HG02798 (cell line): Measurements from ENCODE around the gene MAGIX.

ENCODE experiments used
- ATAC-seq: cut with Tn5 transposase; IDR thresholded peaks from one replicate; pipeline ENCODE4 v1.9.1; 2021; ENCODE audit warnings: mild to moderate bottlenecking; ENCODE audit not compliant: unreplicated experiment, poor library complexity

Gene MAGIX

GRCh38 chrX:49177873-49178480, 15.4 kb downstream of the MAGIX start:
- ATAC-seq, result no peak

- ATAC-seq, result no peak
Measured at GRCh38 chrX:49178537-49178936, 16.0 kb downstream of the MAGIX start.

- ATAC-seq, result no peak
Measured at GRCh38 chrX:49179358-49179757, 16.8 kb downstream of the MAGIX start.

DNA sequence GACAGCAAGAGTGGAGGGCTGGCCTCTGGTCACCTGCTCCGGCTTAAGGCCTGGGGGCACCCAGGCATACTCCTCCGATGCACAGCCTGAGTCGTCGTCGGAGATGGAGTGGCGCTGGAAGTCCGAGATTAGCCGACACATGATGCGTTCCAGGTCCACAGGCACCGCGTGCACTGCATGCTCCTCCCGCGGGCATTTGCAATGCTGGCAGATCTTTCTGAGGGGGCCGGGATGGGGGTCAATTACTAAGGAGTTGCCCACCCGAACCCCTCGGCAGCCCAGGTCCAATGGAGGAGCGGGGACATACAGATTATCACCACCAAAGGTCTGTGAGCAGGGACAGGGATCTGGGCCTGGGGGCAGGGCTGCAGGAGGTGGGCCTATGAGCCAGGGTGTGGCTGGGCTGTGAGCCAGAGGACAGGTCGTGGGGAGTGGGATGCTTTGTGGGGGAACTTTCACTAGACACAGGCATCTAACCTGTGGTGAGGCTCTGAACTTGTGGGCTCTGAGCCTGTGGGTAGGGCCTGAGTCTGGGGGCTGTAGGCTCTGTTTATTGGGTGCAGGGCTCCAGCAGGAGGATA, 21.2 kb downstream of the MAGIX start:
- ATAC-seq, result no peak

GRCh38 chrX:49184294-49185281, 22.0 kb downstream of the MAGIX start:
- peak; percentile 54 for ATAC-seq

DNA sequence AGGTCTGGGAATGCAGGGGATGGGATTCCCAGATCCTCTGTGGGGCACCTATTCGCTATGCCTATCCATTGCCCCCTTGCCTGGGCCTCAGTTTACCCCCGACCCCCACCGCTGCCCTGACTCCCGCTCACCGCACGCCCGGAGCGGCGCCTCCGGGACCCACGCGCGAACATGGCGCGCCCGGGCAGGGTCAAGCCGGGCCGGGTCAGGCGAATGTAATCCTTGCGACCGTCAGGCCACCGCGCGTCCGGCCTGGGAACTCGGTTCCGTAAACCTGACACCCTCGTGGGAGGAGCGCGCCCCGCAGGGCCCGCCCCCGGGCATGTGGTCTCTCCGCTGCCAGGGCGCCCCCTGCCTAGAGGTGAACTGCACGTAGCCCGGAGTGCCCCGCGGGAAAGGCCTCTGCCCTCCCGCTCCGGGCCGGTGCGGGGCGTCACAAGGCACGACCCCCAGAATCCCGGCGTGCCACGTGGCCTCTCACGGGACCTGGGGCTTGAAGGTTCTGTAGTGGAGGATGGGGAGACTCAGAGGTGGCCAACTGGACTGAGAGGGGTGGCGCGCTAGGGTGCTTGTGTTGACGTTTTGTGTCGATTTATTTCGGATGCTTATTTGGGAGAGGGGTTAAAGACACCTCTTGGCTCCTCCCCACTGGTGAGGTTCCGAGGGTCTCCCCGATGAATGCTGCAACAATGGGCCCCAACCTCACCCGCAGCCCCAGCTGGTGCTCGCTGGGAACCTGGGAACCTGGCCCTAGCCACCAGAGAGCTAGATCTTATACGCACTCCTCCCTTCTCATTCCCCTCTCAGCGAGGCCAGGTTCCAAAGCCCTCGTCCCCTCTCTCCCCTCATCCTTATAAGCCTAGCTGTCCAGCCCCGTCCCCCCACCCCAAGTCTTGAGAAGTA, 23.8 kb downstream of the MAGIX start, which contains the start of gene PRICKLE3:
TSS of gene PRICKLE3 (minus strand) at position 249 of the 903 bp plus-strand sequence. CDS start at position 173, 76 bp downstream.
- peak; percentile 30 for ATAC-seq

DNA sequence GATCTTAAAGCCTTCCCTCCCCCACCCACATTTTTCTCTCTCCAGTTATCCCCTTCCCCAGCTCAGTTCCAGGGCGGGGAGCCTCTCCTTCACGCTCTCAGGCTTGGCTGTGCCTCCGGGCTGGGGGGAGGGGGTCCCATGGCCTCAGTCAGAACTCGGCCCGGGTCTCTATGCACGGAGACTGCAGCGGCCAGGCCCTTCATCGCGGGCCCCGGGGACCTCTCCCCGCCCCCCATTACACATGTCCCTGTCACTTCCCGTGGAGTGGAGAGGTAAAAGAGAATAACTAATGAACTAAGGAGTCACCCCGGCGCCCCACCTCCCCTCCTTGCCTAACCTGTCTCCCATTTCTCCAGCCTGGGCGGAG, 24.5 kb downstream of the MAGIX start:
- ATAC-seq, result no peak

- no peak for ATAC-seq
Measured at GRCh38 chrX:49187526-49187925, 25.0 kb downstream of the MAGIX start.

DNA sequence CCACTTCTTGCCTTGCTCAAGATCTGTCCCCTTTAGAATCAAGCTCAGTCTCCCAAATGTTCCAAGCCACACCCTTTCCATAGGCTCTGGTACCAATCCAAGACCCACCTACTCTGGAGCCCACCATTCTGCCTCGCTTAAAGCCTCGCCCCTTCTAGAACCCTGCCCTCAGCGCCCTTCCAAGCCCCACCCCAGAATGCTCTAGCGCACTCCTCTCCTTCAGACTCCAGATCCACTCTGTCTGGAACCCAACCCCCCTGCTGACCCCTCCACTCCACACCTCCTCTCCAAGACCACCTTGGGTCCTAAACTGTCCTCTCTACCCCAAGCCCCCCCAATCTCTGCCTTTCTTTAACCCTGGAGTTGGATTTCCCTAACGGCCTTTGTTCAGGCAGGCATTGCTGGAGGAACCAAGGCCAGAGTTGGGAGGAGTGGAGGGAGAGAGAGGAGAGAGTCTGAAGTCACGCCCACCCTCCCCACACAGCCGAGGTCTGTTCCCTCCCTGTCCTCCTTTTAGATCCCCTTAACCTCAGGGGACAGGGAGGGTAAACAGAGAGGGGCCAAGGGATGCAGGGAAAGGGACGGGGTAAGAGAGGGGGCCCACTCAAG, 26.0 kb downstream of the MAGIX start:
- no peak for ATAC-seq

GRCh38 chrX:49189606-49190005, 27.0 kb downstream of the MAGIX start:
- ATAC-seq, result no peak

DNA sequence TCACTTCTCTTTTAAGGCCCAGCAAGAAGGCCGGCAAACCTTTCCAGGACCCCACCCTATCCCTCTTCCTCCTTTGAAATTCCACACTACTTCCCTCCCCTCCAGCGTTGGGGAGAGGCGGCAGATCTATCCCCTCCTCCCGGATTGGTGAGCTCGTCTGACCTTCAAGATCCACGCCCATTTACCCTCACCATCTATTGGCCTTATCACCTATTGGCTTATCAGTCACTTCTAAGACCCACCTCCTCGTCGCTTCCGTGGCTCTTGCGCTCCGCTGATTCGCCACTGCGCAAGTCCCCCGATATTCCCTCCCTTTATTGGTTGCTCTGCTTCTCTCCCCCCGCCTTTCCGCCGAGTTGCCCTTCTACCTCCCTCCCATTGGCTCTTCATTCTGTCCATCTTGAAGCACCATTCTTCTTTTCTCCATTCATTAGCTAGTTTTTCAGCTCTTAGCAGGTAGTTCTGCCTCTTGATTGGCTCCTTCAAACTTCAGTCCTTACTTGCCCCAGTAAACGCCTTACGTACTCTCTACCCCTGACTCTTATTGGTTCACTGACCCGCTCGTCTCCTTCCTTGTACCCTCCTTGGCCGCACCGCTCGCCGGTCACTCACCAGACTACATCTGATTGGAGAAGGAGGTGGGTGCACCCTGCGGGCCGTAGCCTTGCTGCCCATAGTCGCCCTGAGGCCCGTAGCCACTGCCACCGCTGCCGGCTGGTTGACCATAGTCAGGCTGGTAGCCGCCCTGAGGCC, 28.4 kb downstream of the MAGIX start:
- ATAC-seq, result peak; percentile 91

DNA sequence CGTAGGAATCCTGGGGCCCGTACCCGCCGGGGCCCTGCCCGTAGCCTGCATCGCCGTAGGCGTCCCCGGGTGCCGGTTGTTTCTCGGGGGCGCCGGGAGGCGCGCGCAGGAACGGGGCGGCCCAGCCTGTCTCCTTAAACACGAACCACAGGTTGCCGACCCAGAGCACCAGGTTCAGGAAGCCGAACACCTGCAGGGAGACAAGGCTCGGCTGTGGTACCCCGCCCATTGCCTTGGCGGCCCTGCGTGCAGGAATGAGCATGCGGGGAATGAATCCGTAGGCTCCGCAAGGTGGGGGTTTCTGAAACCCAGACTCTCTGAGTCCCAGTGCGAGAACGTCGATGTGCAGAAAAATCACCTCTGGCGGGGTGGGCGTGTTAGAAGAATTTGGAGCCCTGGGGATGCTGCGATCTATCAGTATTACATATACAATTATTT, 29.0 kb downstream of the MAGIX start:
- ATAC-seq, result no peak

- no peak for ATAC-seq
Measured at GRCh38 chrX:49192722-49193328, 30.3 kb downstream of the MAGIX start.

- no peak for ATAC-seq
Measured at GRCh38 chrX:49193542-49193964, 31.0 kb downstream of the MAGIX start.

DNA sequence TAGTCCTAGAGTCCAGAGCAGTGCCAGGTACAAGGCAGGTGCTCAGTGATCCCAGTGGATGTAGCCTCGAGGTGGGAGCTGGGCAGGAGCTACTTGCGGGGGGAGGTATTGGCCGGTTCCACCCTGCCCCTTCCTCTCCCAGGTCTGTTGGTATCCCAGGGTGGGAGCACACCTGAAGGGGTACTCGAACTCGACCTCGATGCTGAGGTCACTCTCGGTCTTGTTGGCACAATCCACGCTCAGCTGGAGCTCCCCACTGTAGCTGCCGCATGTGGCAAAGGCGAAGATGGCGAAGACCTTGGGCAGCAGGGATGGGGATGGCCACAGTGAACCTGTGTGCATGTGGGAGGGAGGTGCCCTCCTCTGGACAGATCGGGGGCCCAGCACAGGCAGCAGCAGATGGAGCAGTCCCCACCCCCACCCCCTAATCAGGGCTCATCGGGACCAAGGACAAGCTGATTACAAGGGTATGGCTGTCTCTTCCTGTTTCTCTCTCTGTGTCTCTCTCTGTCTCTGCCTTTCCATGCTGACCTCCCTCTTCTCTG, 35.1 kb downstream of the MAGIX start:
- ATAC-seq, result no peak

DNA sequence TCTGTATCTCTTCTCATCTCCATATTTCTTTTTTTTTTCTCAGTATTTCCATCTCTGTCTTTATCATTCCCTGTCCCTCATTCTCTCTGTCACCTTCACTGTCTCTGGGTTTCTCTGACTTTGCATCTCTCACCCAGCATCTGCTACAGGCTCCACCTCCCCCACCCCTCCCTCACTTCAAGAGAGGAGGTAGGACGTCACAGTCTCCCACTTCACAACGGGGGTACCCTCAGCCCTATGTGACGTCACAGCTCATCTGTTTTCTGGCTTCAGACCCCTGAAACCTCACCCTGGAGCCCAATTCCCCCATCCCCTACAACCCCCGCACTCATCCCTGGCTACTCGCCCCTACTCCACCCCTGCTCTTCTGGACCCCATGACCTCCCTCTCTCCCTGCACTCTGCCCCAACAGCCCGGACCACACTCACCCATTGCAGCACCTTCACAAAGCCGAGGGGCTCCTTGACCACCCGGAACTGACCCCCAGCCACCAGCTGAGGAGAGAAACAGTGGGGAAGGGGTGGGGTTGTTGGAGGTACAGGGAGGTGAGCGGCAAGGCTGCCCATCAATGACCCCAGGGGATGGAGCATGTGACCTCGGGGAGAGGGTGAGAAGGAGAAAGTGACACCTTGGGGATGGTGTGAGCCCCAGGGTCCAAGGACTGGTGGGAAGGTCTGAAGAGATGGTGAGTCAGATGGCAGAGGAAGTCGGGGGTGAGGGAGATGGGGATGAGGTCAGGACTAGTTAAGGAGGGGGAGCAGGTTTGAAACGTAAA, 36.2 kb downstream of the MAGIX start:
- no peak for ATAC-seq

- no peak for ATAC-seq
Measured at GRCh38 chrX:49199315-49199595, 36.7 kb downstream of the MAGIX start.
